K562 (cell line): Measurements from ENCODE around the gene ERLEC1. TPM values are rescaled to one million over a fixed set of nuclear protein-coding genes. Genes with fewer than 3 reads are reported as not detected.
A peak's percentile ranks its signal among the peaks of the same experiment; 100 is the strongest.

Experiments used
- EP400 ChIP-seq: fragments of 450-650 bp; IDR thresholded peaks from 2 replicates; pipeline ENCODE4 v1.6.1; 2017; ENCODE audit warnings: antibody characterized with exemption, mild to moderate bottlenecking, moderate library complexity
- FOXP1 ChIP-seq: sonication (generic); formaldehyde crosslinking; IDR thresholded peaks from 2 replicates; pipeline ENCODE4 v1.8.0; 2022; ENCODE audit warnings: mild to moderate bottlenecking, missing genetic modification reagents
- HDAC1 ChIP-seq, 2 experiments: fragments of 450-650 bp; IDR thresholded peaks; 2 replicates each; pipeline ENCODE4 v1.6.1; 2016 to 2017; ENCODE audit warnings: inconsistent platforms in 1 of 2, mild to moderate bottlenecking in 1 of 2, moderate library complexity in 1 of 2
- POLR2AphosphoS5 ChIP-seq: IDR thresholded peaks from 2 replicates; pipeline ENCODE4 v1.6.1; 2011; ENCODE audit warnings: mild to moderate bottlenecking, low read depth, low read length, moderate library complexity; ENCODE audit not compliant: control insufficient read depth, insufficient read depth
- POU5F1 ChIP-seq: fragments of 150-350 bp; IDR thresholded peaks from 2 replicates; pipeline ENCODE4 v1.6.1; 2014; ENCODE audit warnings: borderline replicate concordance, low read length, low read depth, mild to moderate bottlenecking; ENCODE audit not compliant: partially characterized antibody
- RBBP5 ChIP-seq: fragments of 200-600 bp; sonication (generic); IDR thresholded peaks from 2 replicates; pipeline ENCODE4 v1.6.1; 2012; ENCODE audit warnings: borderline replicate concordance, mild to moderate bottlenecking, low read length, control low read depth, inconsistent platforms; ENCODE audit not compliant: insufficient read depth, poor library complexity, severe bottlenecking
- RBFOX2 ChIP-seq: fragments of 200-400 bp; formaldehyde crosslinking; IDR thresholded peaks from 2 replicates; pipeline ENCODE4 v1.6.1; 2017; ENCODE audit warnings: low read depth, mild to moderate bottlenecking, low read length, moderate library complexity
- SMARCA5 ChIP-seq: fragments of 450-650 bp; IDR thresholded peaks from 2 replicates; pipeline ENCODE4 v1.6.1; 2016
- SNIP1 ChIP-seq: fragments of 450-650 bp; IDR thresholded peaks from 2 replicates; pipeline ENCODE4 v1.7.1; 2017; ENCODE audit warnings: low read depth, mild to moderate bottlenecking
- SRSF3 ChIP-seq: fragments of 200-400 bp; formaldehyde crosslinking; IDR thresholded peaks from 2 replicates; pipeline ENCODE4 v1.6.1; 2016; ENCODE audit warnings: mild to moderate bottlenecking, low read length, moderate library complexity; ENCODE audit not compliant: insufficient read depth
- SUPT5H ChIP-seq: fragments of 450-650 bp; IDR thresholded peaks from 2 replicates; pipeline ENCODE4 v1.6.1; 2016
- U2AF1 ChIP-seq: fragments of 200-400 bp; formaldehyde crosslinking; optimal IDR thresholded peaks from 2 replicates; pipeline ENCODE3; 2017; ENCODE audit warnings: mild to moderate bottlenecking, low read depth, low read length, moderate library complexity
- YY1 ChIP-seq, 3 experiments: IDR thresholded peaks; 2 replicates each; pipeline ENCODE4 v1.6.1; 2011; ENCODE audit warnings: low read length in 2 of 3, mild to moderate bottlenecking in 2 of 3, moderate library complexity in 2 of 3, borderline replicate concordance in 1 of 3, control low read depth in 1 of 3, low read depth in 1 of 3; ENCODE audit not compliant: insufficient read depth in 3 of 3, insufficient replicate concordance in 2 of 3, control insufficient read depth in 1 of 3, insufficient read length in 1 of 3; ENCODE audit errors: extremely low read depth in 1 of 3
- ZNF717 ChIP-seq: fragments of 250-450 bp; sonication (Bioruptor Pico); IDR thresholded peaks from 2 replicates; pipeline ENCODE4 v1.5.0; 2021
- polyA plus RNA-seq, 8 experiments: library from polyadenylated mRNA; depleted of rRNA in 4 of 8; stranded (reverse) in 5 of 8; unstranded in 3 of 8; fragments of >200 nt; fragmentation: Nextera tagmentation in 2 of 8; fragmentation: Illumina TruSeq in 1 of 8; extraction: Ambion mirVana in 2 of 8; extraction: Trizol in 1 of 8; gene quantifications; 2 replicates each; pipeline versions ENCODE4 v1.2.1 to v1.2.3, GENCODE V29; 2011 to 2014; ENCODE audit warnings: inconsistent platforms in 1 of 8, missing spikeins in 1 of 8
- total RNA-seq, 7 experiments: library from RNA; depleted of rRNA in 6 of 7; stranded (reverse); fragments of >200 nt in 6 of 7; fragmentation: Illumina TruSeq in 2 of 7; extraction: Trizol in 2 of 7; gene quantifications; 2 replicates each; pipeline versions ENCODE4 v1.2.1 to v1.2.3, GENCODE V29; 2011 to 2021; ENCODE audit warnings: low replicate concordance in 1 of 7
- TF ChIP-seq, protein P1 (sequence below): fragments of 450-650 bp; IDR thresholded peaks from 2 replicates; pipeline ENCODE4 v1.6.1; 2016; ENCODE audit warnings: antibody characterized with exemption
- TF ChIP-seq, protein P2 (sequence below), 3 experiments: IDR thresholded peaks in 2 of 3; conservative IDR thresholded peaks in 1 of 3; 2 replicates each; pipeline ENCODE4 v1.5.1; 2011 to 2012; ENCODE audit warnings: low read length in 3 of 3, mild to moderate bottlenecking in 3 of 3, control low read depth in 2 of 3, improper control_type of control experiment in 1 of 3, inconsistent platforms in 1 of 3, low read depth in 1 of 3, mixed read lengths in 1 of 3, moderate library complexity in 1 of 3; ENCODE audit not compliant: insufficient read depth in 2 of 3
- TF ChIP-seq, protein P3 (sequence below): fragments of 450-650 bp; IDR thresholded peaks from 2 replicates; pipeline ENCODE4 v1.6.1; 2018; ENCODE audit not compliant: partially characterized antibody

Gene ERLEC1
- total and polyA plus RNA-seq, 9 of the 15 experiments (the other 6 are each of a cell fraction or from before 2014, with no cell fraction given): 12.0 to 41.6 (median 30.6) TPM

- TF ChIP-seq YY1 (IDR thresholded peaks at IDR 0.05; ENCODE audit: borderline replicate concordance in 1 of 3, control insufficient read depth in 1 of 3, extremely low read depth in 1 of 3, insufficient read depth in 3 of 3, insufficient read length in 1 of 3, insufficient replicate concordance in 2 of 3, low read depth in 1 of 3, low read length in 2 of 3): peak in 2 of 3 experiments; percentile 58 to 68
- no peak for TF ChIP-seq SRSF3
- peak; percentile 89 for TF ChIP-seq POU5F1
- TF ChIP-seq, protein P1, sequence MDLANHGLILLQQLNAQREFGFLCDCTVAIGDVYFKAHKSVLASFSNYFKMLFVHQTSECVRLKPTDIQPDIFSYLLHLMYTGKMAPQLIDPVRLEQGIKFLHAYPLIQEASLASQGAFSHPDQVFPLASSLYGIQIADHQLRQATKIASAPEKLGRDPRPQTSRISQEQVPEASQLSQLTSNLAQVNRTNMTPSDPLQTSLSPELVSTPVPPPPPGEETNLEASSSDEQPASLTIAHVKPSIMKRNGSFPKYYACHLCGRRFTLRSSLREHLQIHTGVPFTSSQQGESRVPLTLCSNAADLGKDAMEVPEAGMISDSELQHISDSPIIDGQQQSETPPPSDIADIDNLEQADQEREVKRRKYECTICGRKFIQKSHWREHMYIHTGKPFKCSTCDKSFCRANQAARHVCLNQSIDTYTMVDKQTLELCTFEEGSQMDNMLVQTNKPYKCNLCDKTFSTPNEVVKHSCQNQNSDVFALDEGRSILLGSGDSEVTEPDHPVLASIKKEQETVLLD: 0 out of 2 replicates have a peak, but pooled peaks have one; percentile 24
- TF ChIP-seq FOXP1: peak; percentile 72; the same call in 1 of the 2 replicates
- peak; percentile 23; the same call in 1 of the 2 replicates for TF ChIP-seq POLR2AphosphoS5
- peak in 1 of 2 experiments; percentile 66; a peak in 2 of 4 replicates for TF ChIP-seq HDAC1 (IDR thresholded peaks at IDR 0.05)
- TF ChIP-seq SUPT5H: peak; percentile 84
- TF ChIP-seq EP400: peak; percentile 96
- TF ChIP-seq U2AF1: peak; percentile 14
- TF ChIP-seq, protein P2, sequence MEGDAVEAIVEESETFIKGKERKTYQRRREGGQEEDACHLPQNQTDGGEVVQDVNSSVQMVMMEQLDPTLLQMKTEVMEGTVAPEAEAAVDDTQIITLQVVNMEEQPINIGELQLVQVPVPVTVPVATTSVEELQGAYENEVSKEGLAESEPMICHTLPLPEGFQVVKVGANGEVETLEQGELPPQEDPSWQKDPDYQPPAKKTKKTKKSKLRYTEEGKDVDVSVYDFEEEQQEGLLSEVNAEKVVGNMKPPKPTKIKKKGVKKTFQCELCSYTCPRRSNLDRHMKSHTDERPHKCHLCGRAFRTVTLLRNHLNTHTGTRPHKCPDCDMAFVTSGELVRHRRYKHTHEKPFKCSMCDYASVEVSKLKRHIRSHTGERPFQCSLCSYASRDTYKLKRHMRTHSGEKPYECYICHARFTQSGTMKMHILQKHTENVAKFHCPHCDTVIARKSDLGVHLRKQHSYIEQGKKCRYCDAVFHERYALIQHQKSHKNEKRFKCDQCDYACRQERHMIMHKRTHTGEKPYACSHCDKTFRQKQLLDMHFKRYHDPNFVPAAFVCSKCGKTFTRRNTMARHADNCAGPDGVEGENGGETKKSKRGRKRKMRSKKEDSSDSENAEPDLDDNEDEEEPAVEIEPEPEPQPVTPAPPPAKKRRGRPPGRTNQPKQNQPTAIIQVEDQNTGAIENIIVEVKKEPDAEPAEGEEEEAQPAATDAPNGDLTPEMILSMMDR (IDR thresholded peaks at IDR 0.05 in 2 of 3, conservative IDR thresholded peaks at IDR 0.05 in 1 of 3; ENCODE audit: insufficient read depth in 2 of 3, low read depth in 1 of 3, low read length in 3 of 3): peak in 1 of 3 experiments; percentile 5; a peak in 1 of 6 replicates
- TF ChIP-seq SNIP1: no peak
- TF ChIP-seq RBFOX2: peak; percentile 97
- no peak for TF ChIP-seq SMARCA5
- TF ChIP-seq ZNF717 (CRISPR knock-in tag): no peak
- TF ChIP-seq RBBP5: peak; percentile 99
- TF ChIP-seq, protein P3, sequence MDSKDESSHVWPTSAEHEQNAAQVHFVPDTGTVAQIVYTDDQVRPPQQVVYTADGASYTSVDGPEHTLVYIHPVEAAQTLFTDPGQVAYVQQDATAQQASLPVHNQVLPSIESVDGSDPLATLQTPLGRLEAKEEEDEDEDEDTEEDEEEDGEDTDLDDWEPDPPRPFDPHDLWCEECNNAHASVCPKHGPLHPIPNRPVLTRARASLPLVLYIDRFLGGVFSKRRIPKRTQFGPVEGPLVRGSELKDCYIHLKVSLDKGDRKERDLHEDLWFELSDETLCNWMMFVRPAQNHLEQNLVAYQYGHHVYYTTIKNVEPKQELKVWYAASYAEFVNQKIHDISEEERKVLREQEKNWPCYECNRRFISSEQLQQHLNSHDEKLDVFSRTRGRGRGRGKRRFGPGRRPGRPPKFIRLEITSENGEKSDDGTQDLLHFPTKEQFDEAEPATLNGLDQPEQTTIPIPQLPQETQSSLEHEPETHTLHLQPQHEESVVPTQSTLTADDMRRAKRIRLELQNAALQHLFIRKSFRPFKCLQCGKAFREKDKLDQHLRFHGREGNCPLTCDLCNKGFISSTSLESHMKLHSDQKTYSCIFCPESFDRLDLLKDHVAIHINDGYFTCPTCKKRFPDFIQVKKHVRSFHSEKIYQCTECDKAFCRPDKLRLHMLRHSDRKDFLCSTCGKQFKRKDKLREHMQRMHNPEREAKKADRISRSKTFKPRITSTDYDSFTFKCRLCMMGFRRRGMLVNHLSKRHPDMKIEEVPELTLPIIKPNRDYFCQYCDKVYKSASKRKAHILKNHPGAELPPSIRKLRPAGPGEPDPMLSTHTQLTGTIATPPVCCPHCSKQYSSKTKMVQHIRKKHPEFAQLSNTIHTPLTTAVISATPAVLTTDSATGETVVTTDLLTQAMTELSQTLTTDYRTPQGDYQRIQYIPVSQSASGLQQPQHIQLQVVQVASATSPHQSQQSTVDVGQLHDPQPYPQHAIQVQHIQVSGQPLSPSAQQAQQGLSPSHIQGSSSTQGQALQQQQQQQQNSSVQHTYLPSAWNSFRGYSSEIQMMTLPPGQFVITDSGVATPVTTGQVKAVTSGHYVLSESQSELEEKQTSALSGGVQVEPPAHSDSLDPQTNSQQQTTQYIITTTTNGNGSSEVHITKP: peak; percentile 48
These were observed at the start of gene ERLEC1, which contains the start of gene ASB3 (continued) for GRCh38 chr2:53786705-53787613.
